GM13977 (cell line): ENCODE data around the gene SLC35F2.

Source experiments
- DNase-seq: peaks from one replicate; pipeline ENCODE4 v3.0.0; 2012; ENCODE audit warnings: low spot score
- in situ Hi-C: fragments of 300-500 bp; cut with MboI; formaldehyde crosslinking; loops from one replicate; pipeline ENCODE4 v1.12.0; 2022; ENCODE audit warnings: low sequenced_read_pairs, low pct_unique_long_range_greater_than_20kb, mixed read lengths, inconsistent platforms; ENCODE audit not compliant: unreplicated experiment
- TF ChIP-seq, protein P1 (sequence below): IDR thresholded peaks from 2 replicates; pipeline ENCODE4 v1.5.1; 2012; ENCODE audit warnings: mild to moderate bottlenecking, control low read depth; ENCODE audit not compliant: insufficient read depth; ENCODE audit errors: extremely low read depth, missing control alignments

The SLC35F2 gene

DNA sequence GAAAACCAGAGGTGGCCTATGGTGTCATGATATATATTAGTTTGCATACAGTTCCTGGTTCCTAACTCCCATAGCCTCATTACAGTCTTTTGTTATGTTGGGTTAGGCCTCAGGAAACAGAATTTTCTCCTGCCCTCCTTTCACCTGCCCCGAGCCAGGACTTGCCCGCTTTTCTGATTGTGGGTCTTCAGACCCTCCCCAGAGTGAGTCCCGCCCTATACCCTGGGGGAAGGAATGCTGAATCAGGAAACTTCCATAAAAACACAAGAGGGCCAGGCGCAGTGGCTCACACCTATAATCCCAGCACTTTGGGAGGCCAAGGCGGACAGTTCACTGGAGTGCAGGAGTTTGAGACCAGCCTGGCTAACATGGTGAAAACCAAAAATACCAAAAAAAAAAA lies 70.9 kb downstream of the SLC35F2 start:
- DNase-seq: no peak
- in situ Hi-C loops: no loop called here
- TF ChIP-seq, protein P1, sequence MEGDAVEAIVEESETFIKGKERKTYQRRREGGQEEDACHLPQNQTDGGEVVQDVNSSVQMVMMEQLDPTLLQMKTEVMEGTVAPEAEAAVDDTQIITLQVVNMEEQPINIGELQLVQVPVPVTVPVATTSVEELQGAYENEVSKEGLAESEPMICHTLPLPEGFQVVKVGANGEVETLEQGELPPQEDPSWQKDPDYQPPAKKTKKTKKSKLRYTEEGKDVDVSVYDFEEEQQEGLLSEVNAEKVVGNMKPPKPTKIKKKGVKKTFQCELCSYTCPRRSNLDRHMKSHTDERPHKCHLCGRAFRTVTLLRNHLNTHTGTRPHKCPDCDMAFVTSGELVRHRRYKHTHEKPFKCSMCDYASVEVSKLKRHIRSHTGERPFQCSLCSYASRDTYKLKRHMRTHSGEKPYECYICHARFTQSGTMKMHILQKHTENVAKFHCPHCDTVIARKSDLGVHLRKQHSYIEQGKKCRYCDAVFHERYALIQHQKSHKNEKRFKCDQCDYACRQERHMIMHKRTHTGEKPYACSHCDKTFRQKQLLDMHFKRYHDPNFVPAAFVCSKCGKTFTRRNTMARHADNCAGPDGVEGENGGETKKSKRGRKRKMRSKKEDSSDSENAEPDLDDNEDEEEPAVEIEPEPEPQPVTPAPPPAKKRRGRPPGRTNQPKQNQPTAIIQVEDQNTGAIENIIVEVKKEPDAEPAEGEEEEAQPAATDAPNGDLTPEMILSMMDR: no peak

DNA sequence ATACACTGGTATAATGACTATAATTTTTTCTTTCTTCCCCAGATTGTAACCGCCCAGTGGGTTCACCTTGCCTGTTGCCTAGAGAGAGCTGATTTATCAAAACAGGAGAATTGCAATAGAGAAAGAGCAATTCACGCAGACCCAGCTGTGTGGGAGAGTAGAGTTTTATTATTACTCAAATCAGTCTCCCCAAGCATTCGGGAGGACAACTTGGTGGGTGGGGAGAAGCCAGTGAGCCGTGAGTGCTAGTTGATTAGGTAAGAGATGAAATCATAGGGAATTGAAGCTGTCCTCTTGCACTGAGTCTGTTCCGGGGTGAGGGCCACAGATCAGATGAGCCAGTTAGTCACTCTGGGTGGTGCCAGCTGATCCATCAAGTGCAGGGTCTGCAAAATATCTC lies 73.2 kb downstream of the SLC35F2 start:
- in situ Hi-C loops: no loop called here
- TF ChIP-seq, protein P1: no peak

DNA sequence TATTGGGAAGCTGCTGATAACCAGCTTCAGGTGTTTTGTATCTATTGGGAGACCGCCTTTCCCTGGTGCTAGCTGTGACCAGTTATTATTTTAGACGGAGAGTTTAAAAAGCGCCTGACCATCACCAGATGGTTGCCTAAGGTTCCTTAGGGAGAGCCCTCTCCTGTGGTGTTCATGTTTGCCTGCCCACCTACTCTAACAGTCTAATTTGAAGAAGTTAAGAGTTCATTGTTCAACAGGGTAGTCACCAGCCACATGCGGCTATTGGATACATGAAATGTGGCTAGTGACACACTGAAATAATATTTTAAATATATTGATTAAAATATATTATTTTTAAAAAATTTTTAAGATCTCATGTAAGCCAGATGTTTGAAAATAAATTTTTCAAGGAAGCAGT lies 75.5 kb downstream of the SLC35F2 start:
- in situ Hi-C loops: no loop called here
- TF ChIP-seq, protein P1: no peak

More for the DNA sequence above, 73.2 kb downstream of the SLC35F2 start:
- no peak for DNase-seq

DNA sequence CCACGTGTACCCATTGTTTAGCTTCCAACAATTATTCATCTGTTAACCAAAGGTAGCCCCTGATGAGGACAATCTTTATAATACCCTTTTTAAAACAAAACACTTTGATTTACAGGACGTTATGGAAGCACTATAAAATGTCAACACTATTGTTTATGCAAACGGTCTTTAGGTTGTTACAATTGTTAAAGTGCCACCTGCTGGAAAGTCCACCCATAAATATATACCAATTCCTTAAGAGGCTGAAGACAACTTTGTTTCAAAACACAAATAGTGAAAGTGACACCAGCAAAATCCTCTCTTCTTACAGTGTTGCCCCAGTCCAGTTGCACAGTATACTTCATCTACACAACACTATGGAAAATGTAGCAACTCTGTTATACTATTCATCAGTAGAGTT lies 77.8 kb downstream of the SLC35F2 start:
- in situ Hi-C loops: no loop called here
- TF ChIP-seq, protein P1: no peak
- no peak for DNase-seq

More for the DNA sequence above, 75.5 kb downstream of the SLC35F2 start:
- no peak for DNase-seq

DNA sequence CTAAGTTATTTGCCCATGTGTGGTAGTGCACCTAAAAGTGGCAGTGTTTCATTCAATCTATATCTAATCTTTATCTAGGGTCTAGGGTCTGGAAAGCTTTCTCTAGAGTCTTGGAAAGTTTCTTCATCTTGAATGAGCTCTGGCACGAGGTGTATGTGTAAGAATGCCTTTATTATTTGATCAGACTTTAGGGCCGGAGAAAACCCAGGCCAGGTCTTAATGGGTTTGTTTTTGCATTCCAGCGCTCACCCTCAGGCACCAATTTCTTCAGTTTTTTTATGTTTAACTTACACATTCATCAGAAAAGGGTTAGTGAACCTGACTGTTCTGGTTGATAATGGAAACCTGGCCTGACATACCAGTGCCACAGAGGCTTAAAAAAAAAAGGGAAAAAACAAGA lies 78.5 kb downstream of the SLC35F2 start:
- in situ Hi-C loops: no loop called here
- DNase-seq: no peak
- TF ChIP-seq, protein P1: no peak

DNA sequence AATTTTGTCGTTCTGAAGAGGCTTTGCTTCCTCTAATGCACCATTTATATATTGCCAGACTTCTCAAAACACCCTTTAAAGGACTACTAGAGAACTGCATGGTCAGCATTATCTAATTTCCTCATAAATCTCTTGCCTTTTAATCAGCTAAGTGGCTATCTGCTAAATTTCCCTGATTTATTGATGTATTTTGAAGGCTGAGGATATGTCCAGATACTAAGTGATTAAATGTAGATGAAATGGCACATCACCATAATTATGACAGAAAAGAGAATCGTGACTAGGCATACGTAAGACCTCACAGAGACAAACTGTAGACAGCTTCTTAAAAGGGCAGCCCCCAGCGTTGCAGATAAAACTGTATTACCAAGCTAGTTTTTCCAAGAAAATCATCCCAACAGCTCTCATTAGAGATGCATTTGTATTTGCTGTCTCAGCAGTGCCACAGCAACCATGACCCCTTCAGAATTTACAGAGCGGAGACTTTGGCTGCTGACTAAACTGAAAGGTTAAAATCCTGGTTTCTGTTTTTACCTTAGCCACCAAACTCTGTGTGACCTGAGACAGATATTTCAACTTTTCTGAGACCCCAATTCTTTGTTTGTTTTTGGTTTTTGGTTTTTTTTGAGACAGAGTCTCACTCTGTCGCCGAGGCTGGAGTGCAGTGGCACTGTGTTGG lies 79.6 kb downstream of the SLC35F2 start:
- in situ Hi-C loops: no loop called here
- TF ChIP-seq, protein P1: no peak
- DNase-seq: no peak

DNA sequence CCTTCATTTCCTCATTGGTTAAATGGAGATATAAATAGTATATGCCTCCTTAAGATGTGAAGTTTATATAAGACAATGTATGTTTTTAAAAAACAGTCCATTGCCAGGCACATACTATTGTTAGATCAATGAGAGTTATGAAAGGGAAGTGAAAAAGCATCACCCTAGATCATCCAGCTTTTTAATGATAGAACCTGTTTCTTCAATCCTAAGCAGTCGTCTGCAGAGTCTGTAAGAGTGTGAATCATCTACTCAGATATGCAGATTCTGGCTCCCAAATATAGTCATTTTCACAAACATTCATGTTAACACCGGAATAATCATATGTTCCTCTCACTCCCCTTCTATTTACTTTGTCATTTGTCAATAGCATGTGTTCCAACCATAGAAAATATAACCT lies 81.5 kb downstream of the SLC35F2 start:
- TF ChIP-seq, protein P1: no peak
- in situ Hi-C loops: no loop called here
- peak; percentile 35 for DNase-seq
